GM21515 (cell line): ENCODE data around the gene ORM1.

ENCODE experiments used
- ATAC-seq: cut with Tn5 transposase; IDR thresholded peaks from one replicate; pipeline ENCODE4 v1.9.1; 2021; ENCODE audit not compliant: unreplicated experiment

The ORM1 gene

DNA sequence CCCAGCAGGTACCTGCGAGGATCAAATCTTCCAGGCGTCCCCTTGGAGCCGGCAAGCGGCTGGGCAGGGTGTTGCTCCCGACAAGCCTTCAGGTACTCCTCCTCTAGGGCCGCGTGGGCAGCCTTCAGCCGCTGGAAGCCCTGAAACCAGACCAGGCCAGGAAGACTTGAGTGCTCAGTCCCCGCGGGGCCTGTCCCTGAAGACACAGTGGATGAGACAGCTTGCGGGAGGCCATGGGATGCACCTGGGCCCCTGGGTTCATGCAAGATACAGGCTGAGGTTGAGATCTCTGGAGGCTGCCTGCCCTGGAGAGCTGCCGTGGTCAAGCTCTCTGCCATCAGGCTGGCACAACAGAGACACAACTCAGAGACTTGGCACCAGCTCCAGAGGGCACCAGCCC is 39.5 kb downstream of the ORM1 start:
- ATAC-seq: no peak

GRCh38 chr9:114363424-114363823 is 40.5 kb downstream of the ORM1 start:
- no peak for ATAC-seq

DNA sequence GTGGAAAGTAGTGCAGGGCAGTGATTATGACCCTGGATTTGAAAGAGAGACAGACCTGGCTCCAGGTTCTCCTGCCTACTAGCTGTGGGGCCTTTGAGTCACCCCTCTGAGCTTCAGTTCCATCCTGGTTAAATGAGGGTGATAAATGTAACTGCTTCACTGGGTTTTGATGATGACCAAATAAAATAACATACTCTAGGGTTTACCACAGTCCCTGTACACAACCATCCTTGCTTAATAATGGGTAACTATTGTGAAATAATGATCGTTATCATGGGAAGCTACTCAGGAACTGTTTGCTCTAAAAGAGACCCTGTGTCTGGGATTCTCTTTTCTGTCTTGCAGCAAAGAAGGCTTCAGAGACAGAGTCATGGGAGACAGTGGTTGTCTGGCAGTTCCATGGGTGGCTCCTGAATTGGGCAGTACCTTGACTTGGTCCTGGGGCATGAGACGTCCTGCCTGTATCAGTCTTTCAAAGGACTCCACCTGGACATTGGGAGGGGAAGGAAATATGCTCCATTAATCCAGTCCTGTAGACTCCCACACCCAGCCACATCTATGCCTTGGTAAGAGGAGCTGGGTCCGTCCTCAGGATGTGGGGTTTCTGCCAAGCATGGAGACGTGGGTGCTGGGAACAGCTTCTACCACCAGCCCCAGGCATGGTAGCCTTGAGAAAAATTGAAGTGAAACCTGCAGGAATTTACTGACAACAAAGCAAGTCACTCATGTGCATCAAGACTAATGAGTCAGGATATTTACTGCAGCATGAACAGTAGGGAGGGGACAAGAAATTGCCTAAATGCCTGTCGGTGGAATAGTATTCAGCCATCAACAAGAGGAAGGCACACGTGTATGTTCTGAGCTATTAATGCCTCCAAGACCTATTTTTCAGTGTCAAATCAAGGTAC is 41.5 kb downstream of the ORM1 start:
- ATAC-seq: no peak

- no peak for ATAC-seq
Measured at GRCh38 chr9:114365194-114365593, 42.3 kb downstream of the ORM1 start.

- peak; percentile 52 for ATAC-seq
Measured at GRCh38 chr9:114366334-114367128, 43.6 kb downstream of the ORM1 start.

- no peak for ATAC-seq
Measured at GRCh38 chr9:114367366-114367765, 44.5 kb downstream of the ORM1 start.

DNA sequence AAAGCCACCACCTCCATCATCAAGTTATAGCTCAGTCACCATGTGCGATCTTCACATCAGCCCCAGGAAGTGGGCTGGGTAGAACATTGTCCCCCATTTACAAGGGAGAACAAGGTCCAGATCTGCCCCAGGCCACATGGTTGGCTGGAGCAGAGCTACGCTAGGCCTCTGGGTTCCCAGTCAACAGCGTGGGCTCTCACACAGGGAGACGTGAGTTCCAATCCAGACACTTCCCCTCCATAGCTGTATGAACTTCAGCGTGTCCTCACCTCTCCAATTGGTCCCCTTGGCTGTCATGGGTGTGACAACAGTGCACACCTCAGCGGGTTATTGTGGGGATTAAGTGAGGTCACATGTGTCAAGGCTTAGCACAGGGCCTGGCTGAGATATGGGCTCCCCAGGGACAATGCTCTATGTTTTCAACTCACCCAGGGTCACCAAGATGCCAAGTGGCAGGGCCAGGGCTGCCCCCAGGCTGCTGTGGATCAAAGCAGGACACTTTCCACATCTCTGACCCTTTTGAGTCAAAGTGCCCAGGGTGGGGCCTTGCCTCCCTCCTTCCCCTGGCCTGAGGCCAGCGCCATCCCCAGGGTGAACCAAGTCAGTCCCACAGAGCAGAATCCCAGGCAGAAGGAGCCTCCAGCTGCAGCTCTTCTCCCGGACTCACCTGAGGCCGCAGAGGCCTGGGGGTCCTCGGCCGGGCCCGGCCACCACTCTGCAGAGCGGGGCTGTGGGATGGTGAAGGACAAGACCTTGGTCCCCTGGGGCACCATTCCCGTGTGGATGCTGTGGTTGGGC is 45.1 kb downstream of the ORM1 start:
- no peak for ATAC-seq

DNA sequence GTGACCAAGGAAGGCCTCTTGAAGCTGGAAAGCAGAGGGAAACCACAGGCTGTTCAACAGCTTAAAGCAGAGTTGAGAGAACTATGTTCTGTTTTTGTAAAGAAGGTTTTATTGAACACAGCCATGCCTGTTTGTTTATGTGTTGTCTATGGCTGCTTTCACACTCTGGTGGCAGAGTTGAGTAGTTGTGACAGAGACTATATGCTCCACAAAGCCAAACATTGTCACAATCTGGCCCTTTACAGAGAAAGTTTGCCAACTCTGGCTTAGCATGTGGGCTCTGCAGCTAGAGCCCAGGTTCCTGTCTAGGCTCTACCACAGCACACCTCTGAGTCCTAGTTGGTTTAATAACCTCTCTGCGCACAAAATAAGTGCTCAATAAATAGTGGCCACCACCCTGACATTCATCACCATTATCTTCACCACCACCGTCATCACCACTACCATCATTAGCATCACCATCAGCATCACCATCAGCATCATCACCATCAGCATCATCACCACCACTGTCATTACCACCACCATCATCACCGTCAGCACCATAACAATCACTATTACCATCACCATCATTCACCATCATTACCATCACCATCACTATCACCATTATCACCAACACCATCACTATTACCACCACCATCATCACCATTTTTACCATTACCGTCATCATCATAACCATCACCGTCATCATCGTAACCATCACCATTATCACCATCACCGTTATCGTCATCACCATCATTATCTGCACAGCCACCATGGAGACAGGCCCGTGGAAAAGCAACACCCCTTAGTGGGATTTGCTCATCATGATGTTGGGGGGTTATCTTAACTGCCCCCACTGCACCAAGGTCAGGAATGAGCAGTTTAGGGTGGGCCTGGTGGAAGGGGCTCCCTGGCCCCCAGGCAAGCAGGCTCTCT is 46.6 kb downstream of the ORM1 start:
- no peak for ATAC-seq

DNA sequence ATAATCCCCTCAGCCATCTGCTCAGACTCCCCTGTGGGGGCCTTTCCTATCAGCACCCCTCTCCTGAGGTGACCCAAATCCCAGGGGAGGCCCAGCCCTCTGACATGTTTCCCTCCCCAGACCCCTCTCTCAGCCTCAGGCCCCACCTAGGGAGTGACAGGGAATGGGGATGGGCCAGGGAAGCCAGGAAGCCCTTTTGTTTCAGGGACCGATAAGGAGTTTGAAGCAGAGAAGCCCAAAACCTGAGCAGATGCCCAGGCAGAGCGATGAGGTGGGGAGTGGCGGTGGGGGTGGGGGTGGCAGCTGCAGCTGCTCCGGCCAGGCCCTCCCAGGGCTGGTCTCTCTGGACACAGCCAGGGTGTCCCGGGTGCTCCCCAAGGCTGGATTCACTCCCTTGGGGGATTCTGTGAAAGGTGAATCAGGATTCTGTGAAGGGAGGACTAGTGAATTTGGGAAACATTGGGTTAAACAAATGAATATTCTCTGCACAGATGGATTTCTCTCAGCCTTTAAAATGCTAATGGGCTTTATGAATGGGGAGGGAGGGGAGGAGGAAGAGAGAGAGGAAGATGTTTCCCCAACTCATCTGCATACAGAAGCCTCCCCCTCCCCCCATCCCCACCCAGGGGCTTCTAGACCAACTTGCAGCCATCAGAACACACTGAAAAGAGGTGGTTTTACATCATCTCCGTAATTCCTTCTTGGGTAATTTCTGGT is 47.5 kb downstream of the ORM1 start:
- ATAC-seq: no peak

- no peak for ATAC-seq
Measured at GRCh38 chr9:114370968-114371320, 48.0 kb downstream of the ORM1 start.

GRCh38 chr9:114371343-114371944 is 48.5 kb downstream of the ORM1 start:
- ATAC-seq: no peak

- ATAC-seq: no peak
Measured at GRCh38 chr9:114371973-114372917, 49.3 kb downstream of the ORM1 start.

- peak; percentile 89 for ATAC-seq
Measured at GRCh38 chr9:114372921-114373448, 50.1 kb downstream of the ORM1 start.

DNA sequence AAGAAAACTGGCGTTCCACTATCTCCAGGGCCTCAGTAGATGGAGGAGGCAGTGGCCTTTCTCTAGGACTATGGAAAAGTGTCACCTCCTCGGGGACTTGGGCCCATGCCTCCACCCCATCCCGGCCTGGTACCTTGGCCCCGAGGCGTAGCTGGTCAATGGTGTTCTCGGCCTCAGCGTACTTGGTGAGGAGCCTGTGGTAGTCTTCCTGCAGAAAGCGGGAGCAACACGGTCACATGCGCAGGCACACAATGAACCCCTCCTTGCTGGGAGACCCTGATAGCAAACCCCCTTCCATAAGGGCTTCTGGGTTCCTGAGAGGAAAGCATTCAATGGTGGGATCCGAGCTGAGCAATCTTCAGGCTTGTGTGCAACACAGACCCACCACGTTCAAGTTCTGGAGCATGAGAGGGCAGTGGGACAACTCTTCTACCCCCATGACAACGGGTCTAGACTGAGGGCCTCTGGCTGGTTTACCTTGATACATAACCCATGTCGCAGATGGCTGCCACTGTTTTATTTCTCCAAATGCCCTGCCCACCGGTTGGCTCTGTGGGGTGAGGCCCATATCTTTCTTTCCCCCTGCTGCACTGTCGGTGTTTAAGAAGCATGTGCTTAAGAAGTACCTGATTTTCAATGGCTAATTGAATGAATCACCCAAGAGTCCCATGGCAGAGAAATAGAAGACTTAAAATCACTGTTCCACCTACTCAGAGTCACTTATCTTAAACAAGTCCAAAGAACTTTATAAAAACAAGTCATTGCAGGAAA is 51.2 kb downstream of the ORM1 start:
- ATAC-seq: no peak

GRCh38 chr9:114374936-114375335 is 52.0 kb downstream of the ORM1 start:
- ATAC-seq: no peak

DNA sequence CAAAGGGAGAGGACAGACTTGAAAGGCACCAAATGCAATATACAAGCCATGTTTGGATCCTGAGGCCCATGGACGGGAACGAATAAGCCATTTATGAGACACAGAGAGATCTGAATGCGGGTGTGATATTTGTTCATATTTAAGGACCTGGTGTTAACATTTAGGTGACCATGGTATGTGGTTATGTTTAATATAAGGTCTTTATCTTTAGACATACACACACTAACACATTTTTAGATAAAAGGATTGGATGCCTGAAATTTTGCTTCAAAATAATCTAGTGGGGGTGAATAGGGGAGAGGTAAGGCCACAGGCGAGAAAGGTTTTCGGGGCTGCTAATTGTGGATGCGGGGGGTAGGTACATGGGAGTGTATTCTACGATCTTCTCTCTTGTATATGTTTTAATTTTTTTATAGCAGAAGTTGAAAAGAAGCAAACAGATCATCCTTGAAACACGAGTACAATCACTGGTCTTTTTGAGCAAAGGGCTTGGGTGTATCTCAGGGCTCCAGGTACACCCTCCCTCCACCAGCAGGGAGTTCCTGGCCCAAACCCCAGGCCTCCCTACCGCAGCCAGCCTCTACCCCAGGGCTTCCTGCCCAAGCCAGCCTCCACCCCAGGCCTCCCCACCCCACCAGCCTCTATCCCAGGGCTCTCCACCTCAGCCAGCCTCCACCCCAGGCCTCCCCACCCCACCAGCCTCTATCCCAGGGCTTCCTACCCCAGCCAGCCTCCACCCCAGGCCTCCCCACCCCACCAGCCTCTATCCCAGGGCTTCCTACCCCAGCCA is 52.7 kb downstream of the ORM1 start:
- no peak for ATAC-seq
